HG03442 (cell line): ENCODE results near the gene SLC25A22.

Source experiments
- ATAC-seq: cut with Tn5 transposase; IDR thresholded peaks from one replicate; pipeline ENCODE4 v1.9.1; 2021; ENCODE audit warnings: mild to moderate bottlenecking, moderate library complexity; ENCODE audit not compliant: unreplicated experiment

The SLC25A22 gene

GRCh38 chr11:774873-775592 lies 23.0 kb downstream of the SLC25A22 start:
- no peak for ATAC-seq

GRCh38 chr11:773830-774229 lies 24.3 kb downstream of the SLC25A22 start:
- no peak for ATAC-seq

- ATAC-seq: no peak
These were observed 24.7 kb downstream of the SLC25A22 start for GRCh38 chr11:773425-773824.

- ATAC-seq: no peak
These were observed 25.4 kb downstream of the SLC25A22 start for GRCh38 chr11:772429-773390.

- ATAC-seq: no peak
These were observed 26.4 kb downstream of the SLC25A22 start for GRCh38 chr11:771617-772204.

- ATAC-seq: no peak
These were observed 27.2 kb downstream of the SLC25A22 start for GRCh38 chr11:770642-771616.

- ATAC-seq: no peak
These were observed 28.0 kb downstream of the SLC25A22 start for GRCh38 chr11:769887-770641.

GRCh38 chr11:767238-767637 lies 30.8 kb downstream of the SLC25A22 start:
- ATAC-seq: no peak

GRCh38 chr11:766936-767210 lies 31.2 kb downstream of the SLC25A22 start:
- ATAC-seq: no peak

- no peak for ATAC-seq
These were observed 31.8 kb downstream of the SLC25A22 start for GRCh38 chr11:766106-766935.

GRCh38 chr11:765802-766091 lies 32.3 kb downstream of the SLC25A22 start:
- no peak for ATAC-seq

GRCh38 chr11:765025-765801 lies 32.9 kb downstream of the SLC25A22 start:
- no peak for ATAC-seq

GRCh38 chr11:764322-765024 lies 33.6 kb downstream of the SLC25A22 start:
- no peak for ATAC-seq

GRCh38 chr11:763549-764321 lies 34.3 kb downstream of the SLC25A22 start:
- ATAC-seq: no peak

- no peak for ATAC-seq
These were observed 35.0 kb downstream of the SLC25A22 start for GRCh38 chr11:763073-763463.

- no peak for ATAC-seq
These were observed 35.5 kb downstream of the SLC25A22 start for GRCh38 chr11:762421-763072.
